A549 (cell line): ENCODE measurements around the gene CLEC16A. TPM values are rescaled to one million over a fixed set of nuclear protein-coding genes. Genes with fewer than 3 reads are reported as not detected.

Experiments
- ATAC-seq, 2 experiments: fragments of 200-7000 bp in 1 of 2; fragments of >200 bp in 1 of 2; cut with Nextera tagmentation in 1 of 2; cut with Tn5 transposase in 1 of 2; 3 replicates each; pipeline versions ENCODE4 v1.8.0 to v1.9.1; 2018 to 2020; ENCODE audit warnings: mild to moderate bottlenecking in 1 of 2, moderate library complexity in 1 of 2
- CTCF ChIA-PET: fragments of 300-600 bp; sonication (Branson Sonifier 250); formaldehyde crosslinking; extraction: SDS; loops from one replicate; lab custom pipeline; 2021; ENCODE audit warnings: antibody characterized with exemption, inconsistent platforms; lab: Yijun Ruan, JAX
- POLR2A ChIA-PET: fragments of 350-600 bp; formaldehyde crosslinking; extraction: SDS; loops from one replicate; lab custom pipeline; 2021; ENCODE audit warnings: antibody characterized with exemption, inconsistent platforms; lab: Yijun Ruan, JAX
- DNase-seq, 2 experiments: peaks; one replicate each; pipeline versions ENCODE4 v3.0.0 to v3.0.0-alpha.2; 2011 to 2016; ENCODE audit warnings: low read depth in 1 of 2, low spot score in 1 of 2
- FAIRE-seq: peaks from 2 replicates; lab custom pipeline; 2011; peaks lifted over from hg19 to GRCh38; lab: Jason Lieb, UNC
- H3K27ac ChIP-seq, 2 experiments: fragments of >200 bp; sonication (Bioruptor Twin); formaldehyde crosslinking; 3 replicates each; pipeline ENCODE4 v1.5.1; 2016 to 2017
- H3K4me1 ChIP-seq: fragments of >200 bp; sonication (Bioruptor Twin); formaldehyde crosslinking; 3 replicates; pipeline ENCODE4 v1.6.1; 2016
- H3K4me2 ChIP-seq: fragments of >200 bp; sonication (Bioruptor Twin); formaldehyde crosslinking; 3 replicates; pipeline ENCODE4 v1.6.1; 2016
- H3K4me3 ChIP-seq: fragments of >200 bp; sonication (Bioruptor Twin); formaldehyde crosslinking; 3 replicates; pipeline ENCODE4 v1.5.1; 2016
- H3K9me3 ChIP-seq: fragments of >200 bp; sonication (Bioruptor Twin); formaldehyde crosslinking; 3 replicates; pipeline ENCODE4 v1.6.1; 2016
- BCL3 ChIP-seq: fragments of >200 bp; sonication (Bioruptor Twin); formaldehyde crosslinking; IDR thresholded peaks from 3 replicates; pipeline ENCODE4 v1.6.1; 2016
- BHLHE40 ChIP-seq: IDR thresholded peaks from 2 replicates; pipeline ENCODE4 v1.6.1; 2012; ENCODE audit warnings: low read depth, low read length, inconsistent platforms
- CEBPB ChIP-seq, 2 experiments: fragments of >200 bp in 1 of 2; sonication (Bioruptor Twin) in 1 of 2; formaldehyde crosslinking in 1 of 2; IDR thresholded peaks; 2 replicates each; pipeline ENCODE4 v1.6.1; 2012 to 2016
- CTCF ChIP-seq: fragments of >200 bp; sonication (Bioruptor Twin); formaldehyde crosslinking; IDR thresholded peaks from 3 replicates; pipeline ENCODE4 v1.5.1; 2016
- EHF ChIP-seq: fragments of 250-450 bp; sonication (Bioruptor Pico); IDR thresholded peaks from 2 replicates; pipeline ENCODE4 v1.5.0; 2020; ENCODE audit warnings: mild to moderate bottlenecking
- ELK1 ChIP-seq: fragments of 150-350 bp; IDR thresholded peaks from 2 replicates; pipeline ENCODE4 v1.6.1; 2014; ENCODE audit warnings: low read depth, mild to moderate bottlenecking, low read length
- EP300 ChIP-seq, 2 experiments: fragments of >200 bp; sonication (Bioruptor Twin); formaldehyde crosslinking; IDR thresholded peaks; 2 replicates in 1 of 2; 3 replicates in 1 of 2; pipeline ENCODE4 v1.6.1; 2016 to 2017
- ESRRA ChIP-seq: fragments of 150-350 bp; IDR thresholded peaks from 2 replicates; pipeline ENCODE4 v1.6.1; 2014; ENCODE audit warnings: mild to moderate bottlenecking, low read length, borderline replicate concordance
- HEYL ChIP-seq: fragments of 250-450 bp; sonication (Bioruptor Pico); IDR thresholded peaks from 2 replicates; pipeline ENCODE4 v1.8.0; 2021; ENCODE audit warnings: mild to moderate bottlenecking, moderate library complexity
- HMGXB4 ChIP-seq: fragments of 250-450 bp; sonication (Bioruptor Pico); IDR thresholded peaks from 2 replicates; pipeline ENCODE4 v1.5.0; 2021; ENCODE audit warnings: mild to moderate bottlenecking, moderate library complexity, borderline replicate concordance
- JUNB ChIP-seq: fragments of >200 bp; sonication (Bioruptor Twin); formaldehyde crosslinking; IDR thresholded peaks from 2 replicates; pipeline ENCODE4 v1.6.1; 2016
- POLR2AphosphoS2 ChIP-seq: conservative IDR thresholded peaks from 2 replicates; pipeline ENCODE4 v1.6.1; 2012; ENCODE audit warnings: low read length, improper control_type of control experiment, inconsistent platforms
- RNF2 ChIP-seq: fragments of 200-600 bp; sonication (generic); IDR thresholded peaks from 2 replicates; pipeline ENCODE4 v1.6.1; 2016; ENCODE audit warnings: low read depth, mild to moderate bottlenecking, antibody characterized with exemption, moderate library complexity, borderline replicate concordance
- TP53 ChIP-seq: fragments of 250-450 bp; sonication (Bioruptor Pico); IDR thresholded peaks from 2 replicates; pipeline ENCODE4 v1.5.0; 2021; ENCODE audit warnings: mild to moderate bottlenecking, moderate library complexity
- USF2 ChIP-seq: fragments of 450-650 bp; IDR thresholded peaks from 2 replicates; pipeline ENCODE4 v1.6.1; 2014; ENCODE audit warnings: antibody characterized with exemption
- ZFP36 ChIP-seq: fragments of 450-650 bp; IDR thresholded peaks from 2 replicates; pipeline ENCODE4 v1.6.1; 2014; ENCODE audit warnings: borderline replicate concordance; ENCODE audit not compliant: partially characterized antibody
- ZNF302 ChIP-seq: fragments of 250-450 bp; sonication (Bioruptor Pico); IDR thresholded peaks from 2 replicates; pipeline ENCODE4 v1.9.0; 2021; ENCODE audit warnings: inconsistent platforms, mild to moderate bottlenecking, moderate library complexity
- WGBS: methylation state at CpG from one replicate; pipeline ENCODE4 v1.1.6; 2017; ENCODE audit errors: missing lambda C conversion rate; 5-methylcytosine and 5-hydroxymethylcytosine counted together
- polyA plus RNA-seq, 4 experiments: library from polyadenylated mRNA; depleted of rRNA in 3 of 4; stranded (reverse); fragments of >200 nt; fragmentation: RNase III in 1 of 4; extraction: RNeasy Plus Mini Kit Qiagen cat#74134 plus additional on column Dnase treatment in 1 of 4; gene quantifications; 2 replicates in 3 of 4; 3 replicates in 1 of 4; pipeline ENCODE4 v1.2.3, GENCODE V29; 2011 to 2017

CLEC16A gene
- polyA plus RNA-seq, 2 of the 4 experiments (the other 2 are of a cell fraction): 8.3 to 10.4 TPM

- Histone ChIP-seq H3K4me2 (no peak overlapping the region), H3K9me3 (no peaks in the 10 kb centered on the region), H3K4me3 (no peak overlapping the region), H3K4me1 (peaks cover 8% of the 10 kb centered on the region), H3K27ac (no peak overlapping the region)
- DNase-seq (no peak), FAIRE-seq (no peak), ATAC-seq (no peak)
- 92% methylated on average over 21 of the region's 21 CpGs for WGBS
- TF ChIP-seq RNF2: no peak
- TF ChIP-seq USF2: no peak
- no peak for TF ChIP-seq JUNB
- TF ChIP-seq HEYL: no peak
- TF ChIP-seq ELK1: no peak
- no peak for TF ChIP-seq BCL3
- TF ChIP-seq EP300 (IDR thresholded peaks at IDR 0.05): no peak
- no peak for TF ChIP-seq POLR2AphosphoS2
- no peak for TF ChIP-seq ZNF302 (CRISPR knock-in tag)
- no peak for TF ChIP-seq CEBPB (IDR thresholded peaks at IDR 0.05)
- TF ChIP-seq, all 56 proteins: peak for 0
- ChIA-PET POLR2A (no interaction called here), CTCF (interaction anchor here (0.9 kb wide), 1 partner anchor 94 kb away, joined by 3 read pairs; no protein-coding TSS in a partner anchor)
These were observed 103.8 kb downstream of the CLEC16A start for GRCh38 chr16:11047939-11048800.

GRCh38 chr16:11049396-11050059 lies 105.2 kb downstream of the CLEC16A start:
- Histone ChIP-seq H3K9me3 (no peaks in the 10 kb centered on the region), H3K4me1 (peaks cover 8% of the 10 kb centered on the region), H3K4me2 (peak overlapping the region; percentile 41; the same call in 2 of the 3 replicates), H3K27ac (peak overlapping the region; percentile 27 to 39; a peak in 3 of 6 replicates), H3K4me3 (no peak overlapping the region)
- no peak for FAIRE-seq
- CTCF ChIA-PET: interaction anchor here (0.9 to 1.6 kb wide), 4 partner anchors 14 to 95 kb away, joined by 3 read pairs; no protein-coding TSS in a partner anchor
- TF ChIP-seq EHF (no peak), USF2 (no peak), ESRRA (no peak), CEBPB (IDR thresholded peaks at IDR 0.05) (no peak), BCL3 (no peak), BHLHE40 (no peak), CTCF (no peak), HMGXB4 (no peak), ZFP36 (no peak), TP53 (CRISPR knock-in tag) (no peak), EP300 (IDR thresholded peaks at IDR 0.05) (no peak)
- 69% methylated on average over 3 of the region's 3 CpGs for WGBS
- POLR2A ChIA-PET: no interaction called here
- ATAC-seq: peak in 1 of 2 experiments; percentile 82; a peak in 3 of 6 replicates
- DNase-seq: peak; percentile 8 to 51
